HepG2 (cell line): ENCODE results near the gene LCN12. TPM values are rescaled to one million over a fixed set of nuclear protein-coding genes. Genes with fewer than 3 reads are reported as not detected.

ENCODE experiments used
- ATAC-seq: fragments of 200-7000 bp; cut with Tn5 transposase; 3 replicates; pipeline ENCODE4 v1.9.1; 2020; ENCODE audit warnings: mild to moderate bottlenecking, moderate library complexity
- BruUV-seq: library from RNA; stranded (reverse); fragments of 400-500 nt; replicated peaks from 2 replicates; lab custom pipeline; 2021; lab: Mats Ljungman, UMichigan
- CTCF ChIA-PET: fragments of 300-600 bp; formaldehyde crosslinking; extraction: SDS; loops from one replicate; lab custom pipeline; 2021; ENCODE audit warnings: low total read pairs, inconsistent platforms, low intra/inter-chr PET ratio; lab: Yijun Ruan, JAX
- POLR2A ChIA-PET: fragments of 350-600 bp; sonication (Branson Sonifier 250); formaldehyde crosslinking; loops from one replicate; lab custom pipeline; 2020; ENCODE audit warnings: antibody characterized with exemption, inconsistent platforms; lab: Yijun Ruan, JAX
- DNase-seq: peaks from one replicate; pipeline ENCODE4 v3.0.0-alpha.2; 2015; ENCODE audit warnings: low spot score
- FAIRE-seq: peaks from 3 replicates; lab custom pipeline; 2011; peaks lifted over from hg19 to GRCh38; lab: Jason Lieb, UNC
- H2AFZ ChIP-seq: one replicate; pipeline ENCODE4 v1.6.1; 2011; ENCODE audit warnings: low read length, inconsistent platforms
- H3K27ac ChIP-seq: fragments of 300-600 bp; 3 replicates; pipeline ENCODE4 v1.8.0; 2011; ENCODE audit warnings: mixed run types, mild to moderate bottlenecking, mixed read lengths, low read length, inconsistent platforms; ENCODE audit not compliant: insufficient read depth; ENCODE audit errors: extremely low read length
- H3K27me3 ChIP-seq, 2 experiments: fragments of 200-600 bp in 1 of 2; 2 replicates in 1 of 2; 3 replicates in 1 of 2; pipeline versions ENCODE4 v1.6.0 to v1.8.0; 2011; ENCODE audit warnings: low read length in 2 of 2, mild to moderate bottlenecking in 2 of 2, moderate library complexity in 2 of 2, inconsistent platforms in 1 of 2; ENCODE audit not compliant: insufficient read depth in 2 of 2, control insufficient read depth in 1 of 2
- H3K36me3 ChIP-seq, 2 experiments: fragments of 200-600 bp in 1 of 2; replicated peaks in 1 of 2; 2 replicates in 1 of 2; 3 replicates in 1 of 2; pipeline versions ENCODE4 v1.5.1 to v1.8.0; 2011; ENCODE audit warnings: low read length in 2 of 2, inconsistent platforms in 1 of 2; ENCODE audit not compliant: insufficient read depth in 2 of 2, control insufficient read depth in 1 of 2
- H3K4me1 ChIP-seq: 2 replicates; pipeline ENCODE4 v1.5.1; 2012; ENCODE audit warnings: low read length, inconsistent platforms; ENCODE audit not compliant: insufficient read depth
- H3K4me2 ChIP-seq: 2 replicates; pipeline ENCODE4 v1.6.0; 2011; ENCODE audit warnings: low read depth, low read length, inconsistent platforms
- H3K4me3 ChIP-seq, 3 experiments: fragments of 200-600 bp in 1 of 3; sonication (generic), shearing (Covaris generic) in 1 of 3; replicated peaks in 1 of 3; 2 replicates each; pipeline ENCODE4 v1.5.1; 2011 to 2016; ENCODE audit warnings: low read length in 3 of 3, inconsistent platforms in 2 of 3, low read depth in 2 of 3, mild to moderate bottlenecking in 2 of 3, control low read depth in 1 of 3, mixed read lengths in 1 of 3; ENCODE audit not compliant: insufficient read depth in 1 of 3
- H3K79me2 ChIP-seq: one replicate; pipeline ENCODE4 v1.6.1; 2011; ENCODE audit warnings: low read length, inconsistent platforms; ENCODE audit not compliant: insufficient read depth
- H3K9ac ChIP-seq: 2 replicates; pipeline ENCODE4 v1.6.0; 2011; ENCODE audit warnings: mild to moderate bottlenecking, low read depth, low read length, inconsistent platforms; ENCODE audit not compliant: insufficient read depth
- H3K9me3 ChIP-seq: 2 replicates; pipeline ENCODE4 v1.5.1; 2012; ENCODE audit warnings: mild to moderate bottlenecking, low read length
- H4K20me1 ChIP-seq: 2 replicates; pipeline ENCODE4 v1.6.0; 2011; ENCODE audit warnings: inconsistent platforms, mild to moderate bottlenecking, low read length, moderate library complexity; ENCODE audit not compliant: insufficient read depth
- BRCA1 ChIP-seq: sonication (generic); formaldehyde crosslinking; IDR thresholded peaks from 2 replicates; pipeline ENCODE4 v1.4.0; 2020; ENCODE audit warnings: missing genetic modification reagents
- KLF16 ChIP-seq, 2 experiments: sonication (generic) in 1 of 2; formaldehyde crosslinking in 1 of 2; IDR thresholded peaks; 2 replicates each; pipeline versions ENCODE4 v1.6.1 to v1.8.0; 2016 to 2023; ENCODE audit warnings: missing genetic modification reagents in 2 of 2, missing compliant biosample characterization in 1 of 2
- MED1 ChIP-seq: sonication (generic); formaldehyde crosslinking; IDR thresholded peaks from 2 replicates; pipeline ENCODE4 v1.4.0; 2020; ENCODE audit warnings: missing genetic modification reagents
- NR2F1 ChIP-seq, 2 experiments: fragments of 450-650 bp in 1 of 2; formaldehyde crosslinking in 1 of 2; IDR thresholded peaks; 2 replicates each; pipeline versions ENCODE4 v1.5.0 to v1.6.1; 2016 to 2020; ENCODE audit warnings: mild to moderate bottlenecking in 1 of 2, missing compliant biosample characterization in 1 of 2, missing genetic modification reagents in 1 of 2, moderate library complexity in 1 of 2
- NR2F6 ChIP-seq, 2 experiments: IDR thresholded peaks; 2 replicates each; pipeline ENCODE4 v1.6.1; 2016; ENCODE audit warnings: antibody characterized with exemption in 1 of 2, mild to moderate bottlenecking in 1 of 2
- SCMH1 ChIP-seq: sonication (generic); formaldehyde crosslinking; IDR thresholded peaks from 2 replicates; pipeline ENCODE4 v1.9.0; 2021; ENCODE audit warnings: missing genetic modification reagents, mild to moderate bottlenecking, borderline replicate concordance
- SP5 ChIP-seq: IDR thresholded peaks from 2 replicates; pipeline ENCODE4 v1.6.1; 2016; ENCODE audit warnings: low read depth, borderline replicate concordance
- WGBS: methylation state at CpG from one replicate; pipeline ENCODE4 v1.1.6; 2017; ENCODE audit warnings: low lambda C conversion rate; 5-methylcytosine and 5-hydroxymethylcytosine counted together
- in situ Hi-C: cut with HindIII; loops from 2 replicates; pipeline ENCODE4 v1.10.0; 2017; ENCODE audit warnings: low pct_unique_long_range_greater_than_20kb; ENCODE audit not compliant: extremely low pct_ligation_motif_present
- intact Hi-C: fragments of 100-400 bp; cut with micrococcal nuclease; formaldehyde crosslinking; loops from one replicate; pipeline ENCODE4 v1.10.0; 2022; ENCODE audit not compliant: unreplicated experiment
- polyA plus RNA-seq, 8 experiments: library from polyadenylated mRNA; depleted of rRNA in 3 of 8; stranded (reverse) in 7 of 8; unstranded in 1 of 8; fragments of >200 nt; fragmentation: Illumina TruSeq in 4 of 8; extraction: Trizol in 4 of 8; gene quantifications; 2 replicates each; pipeline versions ENCODE4 v1.2.1 to v1.2.3, GENCODE V29; 2011 to 2016; ENCODE audit warnings: low read depth in 4 of 8, missing spikeins in 1 of 8, mixed read lengths in 1 of 8; ENCODE audit not compliant: insufficient read depth in 1 of 8
- total RNA-seq, 5 experiments: library from RNA; depleted of rRNA; stranded (reverse); fragments of >200 nt; fragmentation: Illumina TruSeq; extraction: Trizol; gene quantifications; 2 replicates each; pipeline ENCODE4 v1.2.3, GENCODE V29; 2016; ENCODE audit warnings: low read depth in 1 of 5
- TF ChIP-seq, protein P1 (sequence below): sonication (generic); formaldehyde crosslinking; IDR thresholded peaks from 2 replicates; pipeline ENCODE4 v1.4.0; 2020; ENCODE audit warnings: mild to moderate bottlenecking, missing genetic modification reagents
- TF ChIP-seq, protein P2 (sequence below): sonication (generic); formaldehyde crosslinking; IDR thresholded peaks from 2 replicates; pipeline ENCODE4 v1.4.0; 2020; ENCODE audit warnings: missing genetic modification reagents

Gene LCN12
- total and polyA plus RNA-seq, 2 of the 13 experiments (the other 11 are each of a cell fraction or from before 2014, with no cell fraction given): 3.4 to 6.9 TPM

DNA sequence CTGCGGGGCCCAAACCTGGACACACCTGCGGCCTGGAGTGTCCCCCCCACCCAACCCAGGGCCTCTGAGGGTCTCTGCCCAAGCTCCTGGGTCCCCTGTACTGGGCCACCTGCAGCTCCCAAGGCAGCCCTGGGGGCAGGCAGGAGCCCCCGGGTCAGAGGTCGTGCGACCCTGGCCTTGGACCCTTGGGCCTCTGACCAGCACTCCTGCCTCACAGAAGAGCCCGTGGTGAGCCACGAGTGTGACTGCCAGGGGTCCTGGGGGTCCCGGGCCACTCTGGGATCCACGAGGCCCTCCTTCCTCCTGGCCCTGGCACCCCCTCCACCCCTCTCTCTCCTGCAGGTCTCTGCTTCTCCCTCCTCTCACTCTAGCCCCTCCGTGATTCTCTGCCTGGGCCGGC lies 20.3 kb downstream of the LCN12 start:
- no TSS peak for BruUV-seq
- in situ Hi-C loops (no loop called here), intact Hi-C loops (no loop called here)
- ChIA-PET POLR2A (interaction anchor here (1.4 to 1.5 kb wide), 2 partner anchors 11 to 20 kb away, joined by 3 read pairs; partner anchors contain the start of gene PAXX), CTCF (no interaction called here)
- ATAC-seq (no peak), FAIRE-seq (no peak), DNase-seq (no peak)
- Histone ChIP-seq H3K4me3 (0 out of 6 replicates have a peak overlapping the region, but pooled peaks of 1 of the 3 experiments have one; percentile 19), H3K79me2 (no peaks in the 10 kb centered on the region), H3K4me1 (peaks cover 40% of the 10 kb centered on the region), H3K9me3 (no peaks in the 10 kb centered on the region), H2AFZ (no peak overlapping the region), H4K20me1 (no peaks in the 10 kb centered on the region), H3K4me2 (peak overlapping the region; percentile 39; the same call in 1 of the 2 replicates), H3K9ac (no peak overlapping the region), H3K27me3 (peaks cover 30 to 80% of the 10 kb centered on the region in 2 experiments), H3K36me3 (no peaks in the 10 kb centered on the region), H3K27ac (no peak overlapping the region)
- WGBS: 0% methylated on average over 2 of the region's 11 CpGs
- TF ChIP-seq, protein P1, sequence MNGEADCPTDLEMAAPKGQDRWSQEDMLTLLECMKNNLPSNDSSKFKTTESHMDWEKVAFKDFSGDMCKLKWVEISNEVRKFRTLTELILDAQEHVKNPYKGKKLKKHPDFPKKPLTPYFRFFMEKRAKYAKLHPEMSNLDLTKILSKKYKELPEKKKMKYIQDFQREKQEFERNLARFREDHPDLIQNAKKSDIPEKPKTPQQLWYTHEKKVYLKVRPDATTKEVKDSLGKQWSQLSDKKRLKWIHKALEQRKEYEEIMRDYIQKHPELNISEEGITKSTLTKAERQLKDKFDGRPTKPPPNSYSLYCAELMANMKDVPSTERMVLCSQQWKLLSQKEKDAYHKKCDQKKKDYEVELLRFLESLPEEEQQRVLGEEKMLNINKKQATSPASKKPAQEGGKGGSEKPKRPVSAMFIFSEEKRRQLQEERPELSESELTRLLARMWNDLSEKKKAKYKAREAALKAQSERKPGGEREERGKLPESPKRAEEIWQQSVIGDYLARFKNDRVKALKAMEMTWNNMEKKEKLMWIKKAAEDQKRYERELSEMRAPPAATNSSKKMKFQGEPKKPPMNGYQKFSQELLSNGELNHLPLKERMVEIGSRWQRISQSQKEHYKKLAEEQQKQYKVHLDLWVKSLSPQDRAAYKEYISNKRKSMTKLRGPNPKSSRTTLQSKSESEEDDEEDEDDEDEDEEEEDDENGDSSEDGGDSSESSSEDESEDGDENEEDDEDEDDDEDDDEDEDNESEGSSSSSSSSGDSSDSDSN (CRISPR knock-in tag): 0 out of 2 replicates have a peak, but pooled peaks have one; percentile 26
- peak in 1 of 2 experiments; percentile 34; a peak in 1 of 4 replicates for TF ChIP-seq NR2F1 (CRISPR knock-in tag; IDR thresholded peaks at IDR 0.05)
- TF ChIP-seq SCMH1: no peak
- TF ChIP-seq, protein P2, sequence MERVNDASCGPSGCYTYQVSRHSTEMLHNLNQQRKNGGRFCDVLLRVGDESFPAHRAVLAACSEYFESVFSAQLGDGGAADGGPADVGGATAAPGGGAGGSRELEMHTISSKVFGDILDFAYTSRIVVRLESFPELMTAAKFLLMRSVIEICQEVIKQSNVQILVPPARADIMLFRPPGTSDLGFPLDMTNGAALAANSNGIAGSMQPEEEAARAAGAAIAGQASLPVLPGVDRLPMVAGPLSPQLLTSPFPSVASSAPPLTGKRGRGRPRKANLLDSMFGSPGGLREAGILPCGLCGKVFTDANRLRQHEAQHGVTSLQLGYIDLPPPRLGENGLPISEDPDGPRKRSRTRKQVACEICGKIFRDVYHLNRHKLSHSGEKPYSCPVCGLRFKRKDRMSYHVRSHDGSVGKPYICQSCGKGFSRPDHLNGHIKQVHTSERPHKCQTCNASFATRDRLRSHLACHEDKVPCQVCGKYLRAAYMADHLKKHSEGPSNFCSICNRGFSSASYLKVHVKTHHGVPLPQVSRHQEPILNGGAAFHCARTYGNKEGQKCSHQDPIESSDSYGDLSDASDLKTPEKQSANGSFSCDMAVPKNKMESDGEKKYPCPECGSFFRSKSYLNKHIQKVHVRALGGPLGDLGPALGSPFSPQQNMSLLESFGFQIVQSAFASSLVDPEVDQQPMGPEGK (CRISPR knock-in tag): peak; percentile 35; the same call in 1 of the 2 replicates
- TF ChIP-seq MED1 (CRISPR knock-in tag): no peak
- TF ChIP-seq BRCA1 (CRISPR knock-in tag): no peak
- peak; percentile 39; the same call in 1 of the 2 replicates for TF ChIP-seq NR2F6 (IDR thresholded peaks at IDR 0.05)
- TF ChIP-seq NR2F6 (CRISPR knock-in tag; IDR thresholded peaks at IDR 0.05): 0 out of 2 replicates have a peak, but pooled peaks have one; percentile 53
- TF ChIP-seq KLF16 (CRISPR knock-in tag; IDR thresholded peaks at IDR 0.05): no peak
- TF ChIP-seq SP5 (CRISPR knock-in tag): no peak
